ENCODE data around the gene AREG.

- TF ChIP-seq EZH2 (IDR thresholded peaks at IDR 0.05) (no peak), POLR2AphosphoS5 (IDR thresholded peaks at IDR 0.05; ENCODE audit: borderline replicate concordance, low read depth, low read length) (no peak), FOXP2 (optimal IDR thresholded peaks at IDR 0.05; ENCODE audit: control extremely low read depth, extremely low read length, insufficient read depth) (no peak)
Measured at GRCh38 chr4:74466242-74466641, 21.3 kb downstream of the AREG start.
